Neural progenitor cell (in vitro differentiated cells): ENCODE measurements around the gene RPS6KB2.

Source experiments
- EZH2 ChIP-seq: fragments of 200-600 bp; sonication (generic); IDR thresholded peaks from 2 replicates; pipeline ENCODE4 v1.6.1; 2017; ENCODE audit warnings: antibody characterized with exemption, mild to moderate bottlenecking, moderate library complexity
- TF ChIP-seq, protein P1 (sequence below): fragments of 200-600 bp; sonication (generic); IDR thresholded peaks from 2 replicates; pipeline ENCODE4 v1.5.1; 2017; ENCODE audit warnings: antibody characterized with exemption, mild to moderate bottlenecking

DNA sequence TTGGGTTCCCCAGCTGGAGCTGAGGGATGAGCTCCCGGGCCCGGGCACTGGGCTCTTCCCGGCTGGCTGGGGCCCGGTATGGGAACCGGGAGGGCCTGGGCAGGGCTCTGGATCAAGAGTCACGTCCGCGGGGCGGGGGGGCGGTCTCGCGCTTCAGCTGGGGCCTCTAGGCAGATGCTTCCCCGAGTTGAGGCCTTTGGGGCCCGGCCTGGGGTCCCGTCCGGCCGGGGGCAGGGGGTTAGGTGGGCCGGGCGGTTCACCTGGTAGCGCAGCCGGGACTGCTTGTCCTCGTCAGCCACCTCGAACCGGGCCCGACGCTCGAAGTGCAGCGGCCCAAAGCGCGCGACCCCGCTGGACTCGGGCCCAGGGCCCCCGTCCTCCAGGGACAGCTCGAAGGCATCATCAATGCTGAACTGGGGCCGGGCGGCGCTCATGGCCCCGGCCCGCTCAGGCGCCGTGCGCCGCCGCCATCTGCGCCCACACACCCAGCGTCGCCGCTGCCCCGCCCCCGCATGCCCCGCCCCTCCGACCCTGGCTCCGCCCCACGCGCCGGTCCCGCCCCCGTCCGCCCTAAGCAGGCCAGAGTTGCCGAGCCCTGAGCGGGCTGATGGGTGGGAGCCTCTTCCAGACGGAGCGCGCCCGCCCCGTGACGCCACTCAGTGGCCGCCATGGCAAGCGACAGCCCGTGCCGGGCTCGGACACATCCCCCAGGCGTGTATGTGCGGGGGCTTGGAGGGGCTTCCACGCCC is 40.6 kb downstream of the RPS6KB2 start, which contains the start of gene TMEM134:
- TF ChIP-seq, protein P1, sequence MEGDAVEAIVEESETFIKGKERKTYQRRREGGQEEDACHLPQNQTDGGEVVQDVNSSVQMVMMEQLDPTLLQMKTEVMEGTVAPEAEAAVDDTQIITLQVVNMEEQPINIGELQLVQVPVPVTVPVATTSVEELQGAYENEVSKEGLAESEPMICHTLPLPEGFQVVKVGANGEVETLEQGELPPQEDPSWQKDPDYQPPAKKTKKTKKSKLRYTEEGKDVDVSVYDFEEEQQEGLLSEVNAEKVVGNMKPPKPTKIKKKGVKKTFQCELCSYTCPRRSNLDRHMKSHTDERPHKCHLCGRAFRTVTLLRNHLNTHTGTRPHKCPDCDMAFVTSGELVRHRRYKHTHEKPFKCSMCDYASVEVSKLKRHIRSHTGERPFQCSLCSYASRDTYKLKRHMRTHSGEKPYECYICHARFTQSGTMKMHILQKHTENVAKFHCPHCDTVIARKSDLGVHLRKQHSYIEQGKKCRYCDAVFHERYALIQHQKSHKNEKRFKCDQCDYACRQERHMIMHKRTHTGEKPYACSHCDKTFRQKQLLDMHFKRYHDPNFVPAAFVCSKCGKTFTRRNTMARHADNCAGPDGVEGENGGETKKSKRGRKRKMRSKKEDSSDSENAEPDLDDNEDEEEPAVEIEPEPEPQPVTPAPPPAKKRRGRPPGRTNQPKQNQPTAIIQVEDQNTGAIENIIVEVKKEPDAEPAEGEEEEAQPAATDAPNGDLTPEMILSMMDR, result peak; percentile 59
- TF ChIP-seq EZH2, result no peak
